GM23338 (cell line): Measurements from ENCODE around the gene DCAF5. TPM values are rescaled to one million over a fixed set of nuclear protein-coding genes. Genes with fewer than 3 reads are reported as not detected.

Experiments
- ATAC-seq: fragments of 200-7000 bp; cut with Tn5 transposase; 3 replicates; pipeline ENCODE4 v1.9.1; 2020
- DNase-seq: peaks from one replicate; pipeline ENCODE4 v3.0.0-alpha.2; 2015; ENCODE audit warnings: low spot score
- H2AFZ ChIP-seq: fragments of 200-600 bp; sonication (generic); 2 replicates; pipeline ENCODE4 v1.8.0; 2016; ENCODE audit warnings: antibody characterized with exemption, mild to moderate bottlenecking, moderate library complexity
- H3F3A ChIP-seq: fragments of 200-600 bp; sonication (generic); replicated peaks from 2 replicates; pipeline ENCODE4 v1.8.0; 2017; ENCODE audit warnings: antibody characterized with exemption, mixed run types, low read depth
- H3K27ac ChIP-seq: fragments of 200-600 bp; sonication (generic); 2 replicates; pipeline ENCODE4 v1.6.1; 2016; ENCODE audit warnings: low read depth
- H3K27me3 ChIP-seq: fragments of 200-600 bp; sonication (generic); 2 replicates; pipeline ENCODE4 v1.8.0; 2016; ENCODE audit warnings: mild to moderate bottlenecking, mixed run types, moderate library complexity; ENCODE audit not compliant: insufficient read depth
- H3K36me3 ChIP-seq: fragments of 200-600 bp; sonication (generic); 2 replicates; pipeline ENCODE4 v1.8.0; 2016; ENCODE audit warnings: mild to moderate bottlenecking; ENCODE audit not compliant: insufficient read depth
- H3K4me1 ChIP-seq: fragments of 200-600 bp; sonication (generic); 2 replicates; pipeline ENCODE4 v1.8.0; 2016; ENCODE audit warnings: mild to moderate bottlenecking, moderate library complexity; ENCODE audit not compliant: insufficient read depth
- H3K4me2 ChIP-seq: fragments of 200-600 bp; sonication (generic); 2 replicates; pipeline ENCODE4 v1.7.1; 2017; ENCODE audit warnings: mixed run types
- H3K4me3 ChIP-seq: fragments of 200-600 bp; sonication (generic); 2 replicates; pipeline ENCODE4 v1.6.1; 2016; ENCODE audit warnings: mixed run types
- H3K79me2 ChIP-seq: fragments of 200-600 bp; sonication (generic); replicated peaks from 2 replicates; pipeline ENCODE4 v1.8.0; 2017; ENCODE audit warnings: mild to moderate bottlenecking; ENCODE audit not compliant: insufficient read depth
- H3K9me2 ChIP-seq: fragments of 200-600 bp; sonication (generic); 2 replicates; pipeline ENCODE4 v1.8.0; 2017; ENCODE audit not compliant: insufficient read depth
- H4K20me1 ChIP-seq: fragments of 200-600 bp; sonication (generic); replicated peaks from 2 replicates; pipeline ENCODE4 v1.8.0; 2017; ENCODE audit warnings: mild to moderate bottlenecking; ENCODE audit not compliant: insufficient read depth
- H3K27ac Mint-ChIP-seq: 2 replicates; pipeline ENCODE4 v1.8.0; 2020; ENCODE audit warnings: inconsistent platforms, mild to moderate bottlenecking, moderate library complexity, mixed read lengths
- H3K27me3 Mint-ChIP-seq: 3 replicates; pipeline ENCODE4 v1.8.0; 2022; ENCODE audit warnings: low read depth, mild to moderate bottlenecking, moderate library complexity, mixed read lengths, inconsistent platforms; ENCODE audit not compliant: insufficient read depth, poor library complexity
- H3K36me3 Mint-ChIP-seq: 3 replicates; pipeline ENCODE4 v1.8.0; 2021; ENCODE audit warnings: low read depth, mild to moderate bottlenecking, inconsistent platforms, moderate library complexity, mixed read lengths
- H3K4me1 Mint-ChIP-seq: 3 replicates; pipeline ENCODE4 v1.8.0; 2020; ENCODE audit warnings: mild to moderate bottlenecking, inconsistent platforms, mixed read lengths
- H3K4me3 Mint-ChIP-seq: 3 replicates; pipeline ENCODE4 v1.8.0; 2021; ENCODE audit warnings: moderate library complexity, mild to moderate bottlenecking, inconsistent platforms, mixed read lengths
- H3K9me3 Mint-ChIP-seq: 3 replicates; pipeline ENCODE4 v1.8.0; 2020; ENCODE audit warnings: moderate library complexity, mild to moderate bottlenecking, inconsistent platforms, mixed read lengths
- CREB1 ChIP-seq: fragments of 250-450 bp; sonication (Bioruptor Pico); IDR thresholded peaks from 2 replicates; pipeline ENCODE4 v1.5.0; 2020; ENCODE audit warnings: low read depth, mild to moderate bottlenecking, moderate library complexity
- EZH2 ChIP-seq: fragments of 200-600 bp; sonication (generic); IDR thresholded peaks from one replicate; pipeline ENCODE4 v1.8.0; 2017; ENCODE audit warnings: antibody characterized with exemption, mild to moderate bottlenecking, low read depth; ENCODE audit not compliant: unreplicated experiment
- EZH2phosphoT487 ChIP-seq: fragments of 200-600 bp; sonication (generic); IDR thresholded peaks from one replicate; pipeline ENCODE4 v1.8.1; 2018; ENCODE audit warnings: antibody characterized with exemption; ENCODE audit not compliant: unreplicated experiment
- JUNB ChIP-seq: IDR thresholded peaks from one replicate; pipeline ENCODE4 v1.6.1; 2016; ENCODE audit warnings: antibody characterized with exemption; ENCODE audit not compliant: unreplicated experiment
- NANOG ChIP-seq: IDR thresholded peaks from 2 replicates; pipeline ENCODE4 v1.6.1; 2016; ENCODE audit warnings: antibody characterized with exemption, borderline replicate concordance
- POLR2AphosphoS5 ChIP-seq: IDR thresholded peaks from 2 replicates; pipeline ENCODE4 v1.6.1; 2016; ENCODE audit warnings: antibody characterized with exemption, low read depth
- STAT1 ChIP-seq: IDR thresholded peaks from one replicate; pipeline ENCODE4 v1.6.1; 2016; ENCODE audit warnings: antibody characterized with exemption; ENCODE audit not compliant: unreplicated experiment
- ZNF114 ChIP-seq: fragments of 250-450 bp; sonication (Bioruptor Pico); IDR thresholded peaks from 2 replicates; pipeline ENCODE4 v1.5.0; 2020; ENCODE audit warnings: mild to moderate bottlenecking, moderate library complexity
- ZNF331 ChIP-seq: fragments of 250-450 bp; sonication (Bioruptor Pico); IDR thresholded peaks from 2 replicates; pipeline ENCODE4 v1.5.0; 2020; ENCODE audit warnings: low read depth, mild to moderate bottlenecking, moderate library complexity
- polyA plus RNA-seq: library from polyadenylated mRNA; unstranded; fragments of >200 nt; fragmentation: Nextera tagmentation; extraction: Ambion mirVana; gene quantifications from 2 replicates; pipeline ENCODE4 v1.2.1, GENCODE V29; 2016
- total RNA-seq: library from RNA; depleted of rRNA; stranded (reverse); fragments of >200 nt; shearing (Covaris generic); gene quantifications from 2 replicates; pipeline ENCODE4 v1.2.3, GENCODE V29; 2014
- TF ChIP-seq, protein P1 (sequence below): IDR thresholded peaks from one replicate; pipeline ENCODE4 v1.6.1; 2018; ENCODE audit warnings: antibody characterized with exemption; ENCODE audit not compliant: unreplicated experiment
- TF ChIP-seq, protein P2 (sequence below), 2 experiments: fragments of 200-600 bp in 1 of 2; sonication (generic) in 1 of 2; conservative IDR thresholded peaks; 2 replicates each; pipeline versions ENCODE4 v1.5.1 to v1.6.1; 2016 to 2017; ENCODE audit warnings: antibody characterized with exemption in 2 of 2, low read depth in 2 of 2, mild to moderate bottlenecking in 2 of 2, moderate library complexity in 1 of 2
- TF ChIP-seq, protein P3 (sequence below): fragments of 250-450 bp; sonication (Bioruptor Pico); IDR thresholded peaks from 2 replicates; pipeline ENCODE4 v1.5.0; 2020; ENCODE audit warnings: mild to moderate bottlenecking, moderate library complexity
- TF ChIP-seq, protein P4 (sequence below): IDR thresholded peaks from 2 replicates; pipeline ENCODE4 v1.6.1; 2016; ENCODE audit warnings: antibody characterized with exemption

The DCAF5 gene
- total and polyA plus RNA-seq, 2 experiments from 2014 or later = 14.0 to 15.2 TPM

DNA sequence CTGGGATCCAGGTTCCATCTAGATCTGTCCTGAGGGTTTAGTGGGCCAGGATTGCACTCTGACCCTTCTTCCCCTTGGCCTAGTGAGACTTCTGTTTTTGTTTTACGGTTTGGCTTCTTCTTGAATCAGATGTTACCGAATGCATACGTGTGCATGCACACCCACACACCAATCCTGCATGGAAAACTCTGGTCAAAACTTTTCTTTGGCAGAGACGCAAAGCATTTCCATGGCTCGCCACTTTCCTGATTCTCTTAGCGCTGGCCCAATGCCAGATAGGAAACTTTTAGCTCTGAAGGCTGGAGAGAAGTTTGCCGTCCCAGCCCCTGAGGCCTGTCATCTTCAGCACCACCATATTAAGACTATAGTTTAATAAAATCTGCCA is 106.5 kb downstream of the DCAF5 start:
- Histone ChIP-seq H3K27me3 (no peaks in the 10 kb centered on the region), H3K4me3 (no peak overlapping the region), H3F3A (no peaks in the 10 kb centered on the region), H3K9me2 (peaks cover 3% of the 10 kb centered on the region; the same call in 1 of the 2 replicates), H3K4me1 (peaks cover 37% of the 10 kb centered on the region), H4K20me1 (no peaks in the 10 kb centered on the region), H3K79me2 (no peaks in the 10 kb centered on the region), H3K4me2 (no peak overlapping the region), H2AFZ (no peak overlapping the region), H3K27ac (no peak overlapping the region), H3K36me3 (no peaks in the 10 kb centered on the region)
- Mint-ChIP-seq H3K27me3 (peaks cover 13% of the 10 kb centered on the region), H3K4me1 (peaks cover 53% of the 10 kb centered on the region), H3K9me3 (no peaks in the 10 kb centered on the region), H3K4me3 (no peak overlapping the region), H3K36me3 (no peaks in the 10 kb centered on the region), H3K27ac (no peak overlapping the region)
- TF ChIP-seq STAT1 = no peak
- TF ChIP-seq, protein P1, sequence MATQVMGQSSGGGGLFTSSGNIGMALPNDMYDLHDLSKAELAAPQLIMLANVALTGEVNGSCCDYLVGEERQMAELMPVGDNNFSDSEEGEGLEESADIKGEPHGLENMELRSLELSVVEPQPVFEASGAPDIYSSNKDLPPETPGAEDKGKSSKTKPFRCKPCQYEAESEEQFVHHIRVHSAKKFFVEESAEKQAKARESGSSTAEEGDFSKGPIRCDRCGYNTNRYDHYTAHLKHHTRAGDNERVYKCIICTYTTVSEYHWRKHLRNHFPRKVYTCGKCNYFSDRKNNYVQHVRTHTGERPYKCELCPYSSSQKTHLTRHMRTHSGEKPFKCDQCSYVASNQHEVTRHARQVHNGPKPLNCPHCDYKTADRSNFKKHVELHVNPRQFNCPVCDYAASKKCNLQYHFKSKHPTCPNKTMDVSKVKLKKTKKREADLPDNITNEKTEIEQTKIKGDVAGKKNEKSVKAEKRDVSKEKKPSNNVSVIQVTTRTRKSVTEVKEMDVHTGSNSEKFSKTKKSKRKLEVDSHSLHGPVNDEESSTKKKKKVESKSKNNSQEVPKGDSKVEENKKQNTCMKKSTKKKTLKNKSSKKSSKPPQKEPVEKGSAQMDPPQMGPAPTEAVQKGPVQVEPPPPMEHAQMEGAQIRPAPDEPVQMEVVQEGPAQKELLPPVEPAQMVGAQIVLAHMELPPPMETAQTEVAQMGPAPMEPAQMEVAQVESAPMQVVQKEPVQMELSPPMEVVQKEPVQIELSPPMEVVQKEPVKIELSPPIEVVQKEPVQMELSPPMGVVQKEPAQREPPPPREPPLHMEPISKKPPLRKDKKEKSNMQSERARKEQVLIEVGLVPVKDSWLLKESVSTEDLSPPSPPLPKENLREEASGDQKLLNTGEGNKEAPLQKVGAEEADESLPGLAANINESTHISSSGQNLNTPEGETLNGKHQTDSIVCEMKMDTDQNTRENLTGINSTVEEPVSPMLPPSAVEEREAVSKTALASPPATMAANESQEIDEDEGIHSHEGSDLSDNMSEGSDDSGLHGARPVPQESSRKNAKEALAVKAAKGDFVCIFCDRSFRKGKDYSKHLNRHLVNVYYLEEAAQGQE = no peak
- TF ChIP-seq, protein P2, sequence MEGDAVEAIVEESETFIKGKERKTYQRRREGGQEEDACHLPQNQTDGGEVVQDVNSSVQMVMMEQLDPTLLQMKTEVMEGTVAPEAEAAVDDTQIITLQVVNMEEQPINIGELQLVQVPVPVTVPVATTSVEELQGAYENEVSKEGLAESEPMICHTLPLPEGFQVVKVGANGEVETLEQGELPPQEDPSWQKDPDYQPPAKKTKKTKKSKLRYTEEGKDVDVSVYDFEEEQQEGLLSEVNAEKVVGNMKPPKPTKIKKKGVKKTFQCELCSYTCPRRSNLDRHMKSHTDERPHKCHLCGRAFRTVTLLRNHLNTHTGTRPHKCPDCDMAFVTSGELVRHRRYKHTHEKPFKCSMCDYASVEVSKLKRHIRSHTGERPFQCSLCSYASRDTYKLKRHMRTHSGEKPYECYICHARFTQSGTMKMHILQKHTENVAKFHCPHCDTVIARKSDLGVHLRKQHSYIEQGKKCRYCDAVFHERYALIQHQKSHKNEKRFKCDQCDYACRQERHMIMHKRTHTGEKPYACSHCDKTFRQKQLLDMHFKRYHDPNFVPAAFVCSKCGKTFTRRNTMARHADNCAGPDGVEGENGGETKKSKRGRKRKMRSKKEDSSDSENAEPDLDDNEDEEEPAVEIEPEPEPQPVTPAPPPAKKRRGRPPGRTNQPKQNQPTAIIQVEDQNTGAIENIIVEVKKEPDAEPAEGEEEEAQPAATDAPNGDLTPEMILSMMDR (conservative IDR thresholded peaks at IDR 0.05; ENCODE audit: low read depth in 2 of 2) = no peak
- TF ChIP-seq CREB1 (CRISPR knock-in tag) = no peak
- no peak for TF ChIP-seq POLR2AphosphoS5
- no peak for TF ChIP-seq ZNF331 (CRISPR knock-in tag)
- no peak for TF ChIP-seq ZNF114 (CRISPR knock-in tag)
- TF ChIP-seq EZH2 = no peak
- TF ChIP-seq, protein P3, sequence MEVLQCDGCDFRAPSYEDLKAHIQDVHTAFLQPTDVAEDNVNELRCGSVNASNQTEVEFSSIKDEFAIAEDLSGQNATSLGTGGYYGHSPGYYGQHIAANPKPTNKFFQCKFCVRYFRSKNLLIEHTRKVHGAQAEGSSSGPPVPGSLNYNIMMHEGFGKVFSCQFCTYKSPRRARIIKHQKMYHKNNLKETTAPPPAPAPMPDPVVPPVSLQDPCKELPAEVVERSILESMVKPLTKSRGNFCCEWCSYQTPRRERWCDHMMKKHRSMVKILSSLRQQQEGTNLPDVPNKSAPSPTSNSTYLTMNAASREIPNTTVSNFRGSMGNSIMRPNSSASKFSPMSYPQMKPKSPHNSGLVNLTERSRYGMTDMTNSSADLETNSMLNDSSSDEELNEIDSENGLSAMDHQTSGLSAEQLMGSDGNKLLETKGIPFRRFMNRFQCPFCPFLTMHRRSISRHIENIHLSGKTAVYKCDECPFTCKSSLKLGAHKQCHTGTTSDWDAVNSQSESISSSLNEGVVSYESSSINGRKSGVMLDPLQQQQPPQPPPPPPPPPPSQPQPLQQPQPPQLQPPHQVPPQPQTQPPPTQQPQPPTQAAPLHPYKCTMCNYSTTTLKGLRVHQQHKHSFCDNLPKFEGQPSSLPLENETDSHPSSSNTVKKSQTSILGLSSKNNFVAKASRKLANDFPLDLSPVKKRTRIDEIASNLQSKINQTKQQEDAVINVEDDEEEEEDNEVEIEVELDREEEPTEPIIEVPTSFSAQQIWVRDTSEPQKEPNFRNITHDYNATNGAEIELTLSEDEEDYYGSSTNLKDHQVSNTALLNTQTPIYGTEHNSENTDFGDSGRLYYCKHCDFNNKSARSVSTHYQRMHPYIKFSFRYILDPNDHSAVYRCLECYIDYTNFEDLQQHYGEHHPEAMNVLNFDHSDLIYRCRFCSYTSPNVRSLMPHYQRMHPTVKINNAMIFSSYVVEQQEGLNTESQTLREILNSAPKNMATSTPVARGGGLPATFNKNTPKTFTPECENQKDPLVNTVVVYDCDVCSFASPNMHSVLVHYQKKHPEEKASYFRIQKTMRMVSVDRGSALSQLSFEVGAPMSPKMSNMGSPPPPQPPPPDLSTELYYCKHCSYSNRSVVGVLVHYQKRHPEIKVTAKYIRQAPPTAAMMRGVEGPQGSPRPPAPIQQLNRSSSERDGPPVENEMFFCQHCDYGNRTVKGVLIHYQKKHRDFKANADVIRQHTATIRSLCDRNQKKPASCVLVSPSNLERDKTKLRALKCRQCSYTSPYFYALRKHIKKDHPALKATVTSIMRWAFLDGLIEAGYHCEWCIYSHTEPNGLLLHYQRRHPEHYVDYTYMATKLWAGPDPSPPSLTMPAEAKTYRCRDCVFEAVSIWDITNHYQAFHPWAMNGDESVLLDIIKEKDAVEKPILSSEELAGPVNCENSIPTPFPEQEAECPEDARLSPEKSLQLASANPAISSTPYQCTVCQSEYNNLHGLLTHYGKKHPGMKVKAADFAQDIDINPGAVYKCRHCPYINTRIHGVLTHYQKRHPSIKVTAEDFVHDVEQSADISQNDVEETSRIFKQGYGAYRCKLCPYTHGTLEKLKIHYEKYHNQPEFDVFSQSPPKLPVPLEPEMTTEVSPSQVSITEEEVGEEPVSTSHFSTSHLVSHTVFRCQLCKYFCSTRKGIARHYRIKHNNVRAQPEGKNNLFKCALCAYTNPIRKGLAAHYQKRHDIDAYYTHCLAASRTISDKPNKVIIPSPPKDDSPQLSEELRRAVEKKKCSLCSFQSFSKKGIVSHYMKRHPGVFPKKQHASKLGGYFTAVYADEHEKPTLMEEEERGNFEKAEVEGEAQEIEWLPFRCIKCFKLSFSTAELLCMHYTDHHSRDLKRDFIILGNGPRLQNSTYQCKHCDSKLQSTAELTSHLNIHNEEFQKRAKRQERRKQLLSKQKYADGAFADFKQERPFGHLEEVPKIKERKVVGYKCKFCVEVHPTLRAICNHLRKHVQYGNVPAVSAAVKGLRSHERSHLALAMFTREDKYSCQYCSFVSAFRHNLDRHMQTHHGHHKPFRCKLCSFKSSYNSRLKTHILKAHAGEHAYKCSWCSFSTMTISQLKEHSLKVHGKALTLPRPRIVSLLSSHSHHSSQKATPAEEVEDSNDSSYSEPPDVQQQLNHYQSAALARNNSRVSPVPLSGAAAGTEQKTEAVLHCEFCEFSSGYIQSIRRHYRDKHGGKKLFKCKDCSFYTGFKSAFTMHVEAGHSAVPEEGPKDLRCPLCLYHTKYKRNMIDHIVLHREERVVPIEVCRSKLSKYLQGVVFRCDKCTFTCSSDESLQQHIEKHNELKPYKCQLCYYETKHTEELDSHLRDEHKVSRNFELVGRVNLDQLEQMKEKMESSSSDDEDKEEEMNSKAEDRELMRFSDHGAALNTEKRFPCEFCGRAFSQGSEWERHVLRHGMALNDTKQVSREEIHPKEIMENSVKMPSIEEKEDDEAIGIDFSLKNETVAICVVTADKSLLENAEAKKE = no peak
- no peak for TF ChIP-seq JUNB
- TF ChIP-seq EZH2phosphoT487 = no peak
- no peak for TF ChIP-seq NANOG
- TF ChIP-seq, protein P4, sequence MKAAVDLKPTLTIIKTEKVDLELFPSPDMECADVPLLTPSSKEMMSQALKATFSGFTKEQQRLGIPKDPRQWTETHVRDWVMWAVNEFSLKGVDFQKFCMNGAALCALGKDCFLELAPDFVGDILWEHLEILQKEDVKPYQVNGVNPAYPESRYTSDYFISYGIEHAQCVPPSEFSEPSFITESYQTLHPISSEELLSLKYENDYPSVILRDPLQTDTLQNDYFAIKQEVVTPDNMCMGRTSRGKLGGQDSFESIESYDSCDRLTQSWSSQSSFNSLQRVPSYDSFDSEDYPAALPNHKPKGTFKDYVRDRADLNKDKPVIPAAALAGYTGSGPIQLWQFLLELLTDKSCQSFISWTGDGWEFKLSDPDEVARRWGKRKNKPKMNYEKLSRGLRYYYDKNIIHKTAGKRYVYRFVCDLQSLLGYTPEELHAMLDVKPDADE = no peak
- DNase-seq (no peak), ATAC-seq (no peak)
